ENCODE measurements around the gene RNF220. TPM values are rescaled to one million over a fixed set of nuclear protein-coding genes. Genes with fewer than 3 reads are reported as not detected.
"Not testable (repeated sequence)": the region's sequence is repeated elsewhere in the genome, so short reads cannot be mapped to it uniquely, and the experiment has no call there.

Gene RNF220
- total and polyA plus RNA-seq, 9 donors, result 54.5 to 63.4 (median 56.7) TPM

- Histone ChIP-seq H3K36me3 (ENCODE audit: control insufficient read depth, insufficient read depth, low read length) (no peaks in the 10 kb centered on the region), H3K27ac (ENCODE audit: low read length) (no peak overlapping the region), H3K4me3 (ENCODE audit: low read length) (no peak overlapping the region), H3K4me1 (ENCODE audit: control insufficient read depth, insufficient read depth, low read length) (no peaks in the 10 kb centered on the region), H3K9me3 (replicated peaks; ENCODE audit: control insufficient read depth, low read depth, low read length) (no peaks in the 10 kb centered on the region), H3K27me3 (ENCODE audit: control insufficient read depth, insufficient read depth, low read length) (no peaks in the 10 kb centered on the region)
- 100% methylated on average over 1 of the region's 2 CpGs for WGBS (ENCODE audit: insufficient coverage)
- no peak for DNase-seq
Measured at GRCh38 chr1:44693159-44693558, 288.1 kb downstream of the RNF220 start.

DNA sequence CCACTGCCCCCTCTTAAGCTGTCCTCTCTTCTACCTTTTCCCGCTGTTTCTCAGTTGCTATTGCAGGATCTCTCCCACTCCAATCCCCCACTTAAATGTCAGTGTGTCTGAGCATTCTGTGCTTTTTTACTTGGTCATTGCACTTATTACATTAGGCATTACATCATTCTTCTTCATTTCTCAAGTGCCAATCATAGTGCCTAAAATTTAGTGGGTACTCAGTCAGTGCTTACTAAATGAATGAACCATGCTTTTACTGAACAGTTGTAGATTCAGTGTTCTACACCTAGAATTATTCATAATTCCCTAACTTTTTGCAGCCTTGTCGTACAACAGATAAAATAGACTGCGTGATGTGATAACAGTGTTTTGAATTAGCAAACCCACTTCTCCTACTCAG, 288.8 kb downstream of the RNF220 start:
- no peak overlapping the region for H3K4me3 ChIP-seq (ENCODE audit: low read length)
- DNase-seq, result no peak
- H3K9me3 ChIP-seq (replicated peaks; ENCODE audit: control insufficient read depth, low read depth, low read length), result no peaks in the 10 kb centered on the region
- no peak overlapping the region for H3K27ac ChIP-seq (ENCODE audit: low read length)
- H3K4me1 ChIP-seq (ENCODE audit: control insufficient read depth, insufficient read depth, low read length), result no peaks in the 10 kb centered on the region
- 100% methylated on average over 1 of the region's 3 CpGs for WGBS (ENCODE audit: insufficient coverage)
- no peaks in the 10 kb centered on the region for H3K36me3 ChIP-seq (ENCODE audit: control insufficient read depth, insufficient read depth, low read length)
- H3K27me3 ChIP-seq (ENCODE audit: control insufficient read depth, insufficient read depth, low read length), result no peaks in the 10 kb centered on the region

DNA sequence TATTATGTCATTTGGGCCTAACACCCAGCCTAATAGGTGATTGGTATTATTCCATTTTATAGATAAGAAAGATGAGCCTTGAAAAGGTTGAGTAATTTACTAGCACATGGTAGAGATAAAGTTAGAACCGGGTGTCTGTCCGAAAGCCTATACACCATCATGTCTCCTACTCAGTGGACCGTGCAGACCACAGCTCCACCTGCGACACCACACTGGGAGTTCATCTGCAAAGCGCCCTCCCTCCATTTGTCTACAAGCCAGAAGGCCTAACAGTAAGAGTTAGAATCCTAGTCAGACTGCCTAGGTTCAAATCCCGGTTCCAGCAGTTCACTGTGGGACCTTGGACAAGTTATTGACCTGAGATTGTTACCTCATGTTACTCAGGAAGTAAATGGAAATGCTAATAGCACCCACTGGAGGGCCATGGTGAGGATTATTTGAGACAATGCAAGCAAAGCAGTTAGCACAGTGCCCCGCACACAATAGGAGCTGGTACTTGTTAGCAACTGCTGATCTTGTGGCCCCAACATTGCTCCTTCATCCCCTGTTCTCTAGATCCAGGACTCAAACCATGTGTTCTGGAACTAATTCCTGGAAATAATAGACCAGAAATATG, 289.9 kb downstream of the RNF220 start:
- H3K4me1 ChIP-seq (ENCODE audit: control insufficient read depth, insufficient read depth, low read length), result no peaks in the 10 kb centered on the region
- H3K27me3 ChIP-seq (ENCODE audit: control insufficient read depth, insufficient read depth, low read length), result no peaks in the 10 kb centered on the region
- no peaks in the 10 kb centered on the region for H3K9me3 ChIP-seq (replicated peaks; ENCODE audit: control insufficient read depth, low read depth, low read length)
- H3K4me3 ChIP-seq (ENCODE audit: low read length), result no peak overlapping the region
- H3K27ac ChIP-seq (ENCODE audit: low read length), result no peak overlapping the region
- WGBS (ENCODE audit: insufficient coverage), result 98% methylated on average over 7 of the region's 7 CpGs
- DNase-seq, result no peak
- H3K36me3 ChIP-seq (ENCODE audit: control insufficient read depth, insufficient read depth, low read length), result no peaks in the 10 kb centered on the region

GRCh38 chr1:44695671-44696070, 290.6 kb downstream of the RNF220 start:
- no peak overlapping the region for H3K27ac ChIP-seq (ENCODE audit: low read length)
- H3K4me1 ChIP-seq (ENCODE audit: control insufficient read depth, insufficient read depth, low read length), result no peaks in the 10 kb centered on the region
- no peak overlapping the region for H3K4me3 ChIP-seq (ENCODE audit: low read length)
- H3K36me3 ChIP-seq (ENCODE audit: control insufficient read depth, insufficient read depth, low read length), result no peaks in the 10 kb centered on the region
- H3K9me3 ChIP-seq (replicated peaks; ENCODE audit: control insufficient read depth, low read depth, low read length), result no peaks in the 10 kb centered on the region
- no peaks in the 10 kb centered on the region for H3K27me3 ChIP-seq (ENCODE audit: control insufficient read depth, insufficient read depth, low read length)
- DNase-seq, result no peak
- WGBS (ENCODE audit: insufficient coverage), result no CpG with 5 or more reads among the region's 4 CpGs

DNA sequence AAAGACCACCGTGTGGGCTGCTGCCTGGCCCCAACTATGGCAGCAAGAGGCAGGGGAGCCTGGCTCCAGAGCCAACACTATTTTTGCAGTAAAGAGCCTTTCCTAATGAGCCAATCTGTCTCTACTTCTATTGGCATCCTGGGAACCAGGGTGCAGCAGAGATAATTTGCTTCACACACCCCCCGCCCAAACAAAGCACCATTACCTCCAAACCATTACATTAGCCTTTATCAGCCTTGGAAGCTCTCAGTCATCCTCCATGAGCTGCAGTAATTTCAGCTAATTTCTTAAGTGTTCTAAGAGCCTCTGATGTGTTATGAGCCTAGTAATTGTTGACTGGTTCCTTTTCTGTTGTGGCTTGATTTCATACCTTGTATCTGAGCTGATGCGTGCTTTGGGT, 291.0 kb downstream of the RNF220 start:
- H3K4me1 ChIP-seq (ENCODE audit: control insufficient read depth, insufficient read depth, low read length), result no peaks in the 10 kb centered on the region
- no peaks in the 10 kb centered on the region for H3K27me3 ChIP-seq (ENCODE audit: control insufficient read depth, insufficient read depth, low read length)
- no peak overlapping the region for H3K4me3 ChIP-seq (ENCODE audit: low read length)
- no peak overlapping the region for H3K27ac ChIP-seq (ENCODE audit: low read length)
- WGBS (ENCODE audit: insufficient coverage), result no CpG with 5 or more reads among the region's 3 CpGs
- H3K9me3 ChIP-seq (replicated peaks; ENCODE audit: control insufficient read depth, low read depth, low read length), result no peaks in the 10 kb centered on the region
- H3K36me3 ChIP-seq (ENCODE audit: control insufficient read depth, insufficient read depth, low read length), result no peaks in the 10 kb centered on the region
- DNase-seq, result no peak

GRCh38 chr1:44696789-44697345, 291.8 kb downstream of the RNF220 start:
- WGBS (ENCODE audit: insufficient coverage), result 84% methylated on average over 4 of the region's 7 CpGs
- Histone ChIP-seq H3K4me3 (ENCODE audit: low read length) (no peak overlapping the region), H3K27me3 (ENCODE audit: control insufficient read depth, insufficient read depth, low read length) (no peaks in the 10 kb centered on the region), H3K36me3 (ENCODE audit: control insufficient read depth, insufficient read depth, low read length) (no peaks in the 10 kb centered on the region), H3K4me1 (ENCODE audit: control insufficient read depth, insufficient read depth, low read length) (no peaks in the 10 kb centered on the region), H3K27ac (ENCODE audit: low read length) (no peak overlapping the region), H3K9me3 (replicated peaks; ENCODE audit: control insufficient read depth, low read depth, low read length) (no peaks in the 10 kb centered on the region)
- DNase-seq, result no peak

DNA sequence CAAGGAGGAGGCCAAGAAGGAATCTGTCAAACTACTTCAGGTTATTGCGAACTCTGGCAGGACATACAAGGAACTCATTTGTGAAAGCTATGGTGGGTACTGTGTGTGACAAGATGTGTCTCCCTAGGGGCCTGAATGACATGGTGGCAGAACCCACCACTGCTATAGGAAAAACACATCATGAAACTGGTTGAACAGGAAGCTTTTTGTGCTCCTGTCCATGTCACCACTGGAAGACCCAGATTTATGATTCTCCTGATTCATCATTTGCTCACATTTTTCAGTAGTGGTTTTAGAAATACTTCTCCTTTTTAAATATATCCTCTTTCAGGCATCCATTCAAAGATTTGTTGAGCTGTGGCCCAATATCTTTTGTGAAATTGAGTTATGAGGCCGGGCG, 293.1 kb downstream of the RNF220 start:
- Histone ChIP-seq H3K4me1 (ENCODE audit: control insufficient read depth, insufficient read depth, low read length) (no peaks in the 10 kb centered on the region), H3K4me3 (ENCODE audit: low read length) (no peak overlapping the region), H3K9me3 (replicated peaks; ENCODE audit: control insufficient read depth, low read depth, low read length) (no peaks in the 10 kb centered on the region), H3K36me3 (ENCODE audit: control insufficient read depth, insufficient read depth, low read length) (no peaks in the 10 kb centered on the region), H3K27ac (ENCODE audit: low read length) (no peak overlapping the region), H3K27me3 (ENCODE audit: control insufficient read depth, insufficient read depth, low read length) (no peaks in the 10 kb centered on the region)
- peak; percentile 33 for DNase-seq
- 100% methylated on average over 1 of the region's 3 CpGs for WGBS (ENCODE audit: insufficient coverage)

GRCh38 chr1:44699375-44699774, 294.3 kb downstream of the RNF220 start:
- not testable (repeated sequence) for H3K4me3 ChIP-seq (ENCODE audit: low read length); H3K36me3 ChIP-seq (ENCODE audit: control insufficient read depth, insufficient read depth, low read length); H3K27me3 ChIP-seq (ENCODE audit: control insufficient read depth, insufficient read depth, low read length); H3K9me3 ChIP-seq (replicated peaks; ENCODE audit: control insufficient read depth, low read depth, low read length); H3K4me1 ChIP-seq (ENCODE audit: control insufficient read depth, insufficient read depth, low read length); DNase-seq; H3K27ac ChIP-seq (ENCODE audit: low read length)
- 70% methylated on average over 4 of the region's 9 CpGs for WGBS (ENCODE audit: insufficient coverage)

DNA sequence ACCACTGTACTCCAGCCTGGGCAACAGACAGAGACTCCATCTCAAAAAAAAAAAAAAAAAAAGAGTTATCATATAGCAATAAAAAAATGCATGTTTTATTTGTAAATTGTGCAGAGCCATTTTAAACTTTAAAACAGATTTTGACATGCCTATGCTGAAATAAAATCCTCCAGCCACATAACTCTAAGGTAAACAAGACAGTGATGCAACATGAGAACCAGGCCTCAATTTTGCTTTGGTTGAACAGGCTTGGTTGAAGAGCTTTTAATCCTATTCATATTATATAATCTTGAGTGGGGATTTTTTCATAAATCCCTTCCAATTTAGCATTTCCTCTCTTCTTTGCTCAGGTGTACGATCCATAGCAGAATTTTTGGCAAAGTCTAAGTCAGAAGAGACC, 295.5 kb downstream of the RNF220 start:
- H3K36me3 ChIP-seq (ENCODE audit: control insufficient read depth, insufficient read depth, low read length), result no peaks in the 10 kb centered on the region
- H3K4me3 ChIP-seq (ENCODE audit: low read length), result no peak overlapping the region
- H3K4me1 ChIP-seq (ENCODE audit: control insufficient read depth, insufficient read depth, low read length), result no peaks in the 10 kb centered on the region
- DNase-seq, result no peak
- WGBS (ENCODE audit: insufficient coverage), result no CpG with 5 or more reads among the region's 1 CpG
- H3K9me3 ChIP-seq (replicated peaks; ENCODE audit: control insufficient read depth, low read depth, low read length), result no peaks in the 10 kb centered on the region
- no peaks in the 10 kb centered on the region for H3K27me3 ChIP-seq (ENCODE audit: control insufficient read depth, insufficient read depth, low read length)
- H3K27ac ChIP-seq (ENCODE audit: low read length), result no peak overlapping the region

GRCh38 chr1:44701141-44701573, 296.1 kb downstream of the RNF220 start:
- Histone ChIP-seq H3K36me3 (ENCODE audit: control insufficient read depth, insufficient read depth, low read length) (no peaks in the 10 kb centered on the region), H3K9me3 (replicated peaks; ENCODE audit: control insufficient read depth, low read depth, low read length) (no peaks in the 10 kb centered on the region), H3K4me3 (ENCODE audit: low read length) (no peak overlapping the region), H3K4me1 (ENCODE audit: control insufficient read depth, insufficient read depth, low read length) (no peaks in the 10 kb centered on the region), H3K27ac (ENCODE audit: low read length) (no peak overlapping the region), H3K27me3 (ENCODE audit: control insufficient read depth, insufficient read depth, low read length) (no peaks in the 10 kb centered on the region)
- 70% methylated on average over 5 of the region's 7 CpGs for WGBS (ENCODE audit: insufficient coverage)
- no peak for DNase-seq
